Measurements from ENCODE around the gene RALGAPA2.

Gene RALGAPA2

GRCh38 chr20:20414640-20415220 lies 297.7 kb downstream of the RALGAPA2 start:
- DNase-seq: no peak
- no peak for TF ChIP-seq POLR2A (IDR thresholded peaks at IDR 0.05; ENCODE audit: low read length)
- no peak for TF ChIP-seq GATA1 (IDR thresholded peaks at IDR 0.05; ENCODE audit: low read depth, low read length)

DNA sequence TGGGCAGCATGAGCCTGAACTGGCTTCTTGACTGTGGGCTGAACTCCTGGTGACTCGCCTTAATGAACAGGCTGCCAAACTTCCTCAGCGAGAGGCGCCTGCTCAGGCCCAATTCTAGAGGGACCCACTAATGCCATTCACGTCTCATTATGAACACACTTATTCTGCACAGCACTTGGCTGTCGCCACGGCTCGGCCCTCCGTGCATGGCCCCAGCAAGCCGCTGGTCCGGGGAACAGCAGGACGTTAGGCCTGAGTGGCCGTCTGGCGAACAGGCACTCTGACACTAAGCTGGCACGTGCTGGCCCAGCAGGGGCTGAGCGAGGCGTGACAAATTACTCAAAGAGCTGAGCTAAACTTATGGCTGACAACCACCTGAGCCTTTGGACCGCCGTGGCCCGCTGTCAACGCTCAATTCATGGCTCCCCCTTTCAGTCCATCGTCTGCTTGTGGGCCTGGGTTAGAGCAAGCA lies 298.6 kb downstream of the RALGAPA2 start:
- TF ChIP-seq GATA1 (IDR thresholded peaks at IDR 0.05; ENCODE audit: low read depth, low read length) (no peak), POLR2A (IDR thresholded peaks at IDR 0.05; ENCODE audit: low read length) (no peak)
- DNase-seq: no peak

GRCh38 chr20:20412750-20413149 lies 299.7 kb downstream of the RALGAPA2 start:
- DNase-seq: no peak
- TF ChIP-seq POLR2A (IDR thresholded peaks at IDR 0.05; ENCODE audit: low read length) (no peak), GATA1 (IDR thresholded peaks at IDR 0.05; ENCODE audit: low read depth, low read length) (no peak)

- TF ChIP-seq GATA1 (IDR thresholded peaks at IDR 0.05; ENCODE audit: low read depth, low read length) (no peak), POLR2A (IDR thresholded peaks at IDR 0.05; ENCODE audit: low read length) (no peak)
- no peak for DNase-seq
Measured at GRCh38 chr20:20411836-20412235, 300.6 kb downstream of the RALGAPA2 start.

GRCh38 chr20:20411402-20411801 lies 301.0 kb downstream of the RALGAPA2 start:
- DNase-seq: no peak
- TF ChIP-seq GATA1 (IDR thresholded peaks at IDR 0.05; ENCODE audit: low read depth, low read length) (no peak), POLR2A (IDR thresholded peaks at IDR 0.05; ENCODE audit: low read length) (no peak)

GRCh38 chr20:20410678-20411077 lies 301.8 kb downstream of the RALGAPA2 start:
- no peak for TF ChIP-seq POLR2A (IDR thresholded peaks at IDR 0.05; ENCODE audit: low read length)
- TF ChIP-seq GATA1 (IDR thresholded peaks at IDR 0.05; ENCODE audit: low read depth, low read length): no peak
- DNase-seq: peak; percentile 31 to 62

DNA sequence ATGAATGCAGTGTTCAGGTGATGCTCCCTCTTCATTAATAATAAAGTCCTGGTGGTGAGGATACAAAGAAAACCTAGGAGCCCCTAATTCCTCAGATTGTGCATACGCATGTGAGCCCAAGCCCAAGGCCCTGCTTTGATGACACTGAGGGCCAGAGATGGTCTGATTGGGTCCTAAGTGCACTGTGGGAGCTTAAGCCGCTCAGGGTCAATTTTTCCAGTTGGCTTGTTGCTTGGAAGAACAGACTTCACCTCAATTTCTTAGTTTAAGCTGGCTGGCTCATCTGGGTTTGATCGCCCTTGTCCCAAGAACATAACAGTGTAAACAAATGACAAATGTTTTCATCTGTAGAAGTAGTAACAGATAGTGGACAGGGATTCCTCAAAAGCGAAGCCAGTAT lies 303.1 kb downstream of the RALGAPA2 start:
- DNase-seq: no peak
- no peak for TF ChIP-seq POLR2A (IDR thresholded peaks at IDR 0.05; ENCODE audit: low read length)
- no peak for TF ChIP-seq GATA1 (IDR thresholded peaks at IDR 0.05; ENCODE audit: low read depth, low read length)

DNA sequence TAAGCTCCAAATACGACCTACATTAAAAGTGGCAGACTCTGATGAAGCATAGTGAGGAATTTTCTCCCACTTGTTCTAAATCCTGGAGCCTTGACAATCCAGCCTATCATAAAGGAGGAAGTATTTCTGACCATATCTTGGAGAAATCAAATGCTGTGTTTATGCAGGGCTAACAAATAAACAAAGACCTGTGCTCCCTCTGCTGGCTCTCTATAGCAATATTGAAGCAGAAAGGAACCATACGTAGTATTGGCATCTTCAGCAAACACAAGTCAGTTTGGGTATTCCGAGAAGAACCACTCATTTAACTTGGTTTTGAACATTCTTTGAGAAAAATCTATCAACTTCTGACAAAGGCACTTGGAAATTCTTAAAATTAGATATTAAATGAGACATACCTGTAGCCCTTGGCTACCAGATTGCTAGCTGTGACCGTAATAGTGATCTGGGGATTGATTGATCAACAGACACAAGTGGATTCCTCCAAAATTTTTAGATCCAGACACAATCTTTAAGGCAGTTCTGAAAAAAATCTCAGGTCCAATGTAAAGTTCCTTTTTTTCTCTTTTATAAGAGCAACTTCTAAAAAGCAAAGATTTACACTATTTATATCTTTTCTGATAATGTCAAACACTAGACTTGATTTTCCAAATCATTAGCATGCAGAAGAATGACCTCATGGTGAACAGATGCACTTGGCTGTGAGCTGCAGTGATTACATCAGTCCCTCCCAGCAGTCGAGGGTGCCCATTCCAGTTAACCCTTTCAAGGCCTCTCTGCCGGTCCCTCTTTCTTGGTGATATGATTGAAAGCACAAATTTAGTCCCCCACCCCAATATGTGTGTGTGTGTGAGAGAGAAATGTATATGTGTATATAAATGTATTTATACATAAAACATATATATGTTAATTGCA lies 304.3 kb downstream of the RALGAPA2 start:
- peak in 1 of 2 experiments; percentile 2 for DNase-seq
- TF ChIP-seq GATA1 (IDR thresholded peaks at IDR 0.05; ENCODE audit: low read depth, low read length) (no peak), POLR2A (IDR thresholded peaks at IDR 0.05; ENCODE audit: low read length) (no peak)

DNA sequence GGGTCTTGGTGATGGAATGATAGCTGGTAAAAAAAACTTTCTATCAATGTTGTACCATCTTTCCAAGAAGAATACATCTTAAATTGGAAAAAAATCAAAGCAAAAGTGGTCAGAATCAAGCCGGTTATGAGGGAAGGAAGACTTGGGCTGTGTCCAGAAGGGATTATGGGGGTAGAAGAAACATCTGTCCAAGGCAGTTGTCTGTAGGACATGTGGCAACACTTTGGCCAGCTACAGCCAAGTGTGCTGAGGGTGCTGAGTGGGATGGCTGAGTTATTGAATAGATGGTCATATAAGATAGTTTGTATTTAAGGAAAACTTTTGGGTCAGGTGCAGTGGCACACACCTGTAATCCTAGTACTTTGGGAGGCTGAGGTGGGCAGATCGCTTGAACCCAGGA lies 306.1 kb downstream of the RALGAPA2 start:
- DNase-seq: no peak
- no peak for TF ChIP-seq GATA1 (IDR thresholded peaks at IDR 0.05; ENCODE audit: low read depth, low read length)
- TF ChIP-seq POLR2A (IDR thresholded peaks at IDR 0.05; ENCODE audit: low read length): no peak

DNA sequence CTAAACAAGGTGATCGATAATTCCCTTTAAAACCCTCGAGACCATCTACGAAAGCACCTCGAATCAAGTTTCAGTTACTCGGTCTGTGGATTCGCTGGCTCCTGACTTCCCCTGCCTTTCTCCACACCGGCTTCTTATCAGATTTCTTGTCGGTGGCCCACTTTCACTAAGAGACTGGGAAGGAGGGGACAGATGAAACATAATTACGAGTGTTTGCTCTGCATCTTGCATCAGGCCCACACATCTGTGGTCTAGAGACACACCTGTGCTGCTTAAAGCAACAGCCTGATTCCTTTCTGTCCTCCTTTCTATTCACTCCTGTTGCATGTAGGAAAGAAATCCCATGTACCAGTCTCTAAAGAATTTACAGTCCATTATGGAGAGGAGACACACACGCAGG lies 306.8 kb downstream of the RALGAPA2 start:
- DNase-seq: no peak
- no peak for TF ChIP-seq POLR2A (IDR thresholded peaks at IDR 0.05; ENCODE audit: low read length)
- TF ChIP-seq GATA1 (IDR thresholded peaks at IDR 0.05; ENCODE audit: low read depth, low read length): no peak

GRCh38 chr20:20404633-20405032 lies 307.8 kb downstream of the RALGAPA2 start:
- no peak for TF ChIP-seq GATA1 (IDR thresholded peaks at IDR 0.05; ENCODE audit: low read depth, low read length)
- TF ChIP-seq POLR2A (IDR thresholded peaks at IDR 0.05; ENCODE audit: low read length): no peak
- no peak for DNase-seq

DNA sequence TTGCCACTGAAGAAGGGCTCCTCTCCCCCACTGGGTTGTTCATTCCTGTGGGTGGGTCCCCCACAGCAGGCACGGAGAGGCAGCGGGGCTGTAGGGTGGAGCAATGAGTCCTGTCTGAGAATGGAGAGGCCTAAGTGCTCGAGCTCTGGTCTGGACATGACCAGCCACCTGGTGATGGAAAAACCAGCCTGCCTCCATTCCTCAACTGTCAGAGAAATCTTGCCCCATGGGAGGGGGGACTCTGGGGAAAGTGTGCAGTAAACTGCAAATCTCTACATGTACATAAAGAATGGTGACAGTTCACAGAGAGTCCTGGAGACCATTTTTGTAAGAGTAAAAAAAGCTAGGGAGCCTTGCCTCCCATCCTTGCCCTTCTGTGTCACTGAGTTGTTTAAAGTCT lies 310.5 kb downstream of the RALGAPA2 start:
- DNase-seq: no peak
- TF ChIP-seq GATA1 (IDR thresholded peaks at IDR 0.05; ENCODE audit: low read depth, low read length) (no peak), POLR2A (IDR thresholded peaks at IDR 0.05; ENCODE audit: low read length) (no peak)

GRCh38 chr20:20399531-20400500 lies 312.6 kb downstream of the RALGAPA2 start:
- TF ChIP-seq GATA1 (IDR thresholded peaks at IDR 0.05; ENCODE audit: low read depth, low read length): no peak
- no peak for TF ChIP-seq POLR2A (IDR thresholded peaks at IDR 0.05; ENCODE audit: low read length)

DNA sequence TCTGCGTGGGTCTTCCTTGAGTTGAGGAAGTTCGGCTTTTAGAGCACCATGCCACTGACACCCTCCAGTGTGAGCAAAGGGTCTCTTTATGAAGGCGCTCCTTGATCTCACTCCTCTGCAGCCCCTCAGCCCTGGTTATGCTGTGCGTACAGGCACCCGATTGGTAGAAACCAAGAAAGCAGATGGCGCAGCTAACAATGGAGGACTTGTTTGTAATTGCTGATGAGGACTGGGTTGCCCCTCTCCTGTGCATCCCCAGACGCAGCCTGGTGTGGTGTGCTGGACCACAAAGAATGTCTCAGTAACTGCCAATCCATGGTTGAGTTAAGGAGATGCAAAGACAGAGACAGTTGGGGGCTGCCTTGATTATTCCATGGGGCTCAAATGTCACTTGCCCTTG lies 314.3 kb downstream of the RALGAPA2 start:
- TF ChIP-seq GATA1 (IDR thresholded peaks at IDR 0.05; ENCODE audit: low read depth, low read length) (no peak), POLR2A (IDR thresholded peaks at IDR 0.05; ENCODE audit: low read length) (no peak)
- no peak for DNase-seq

More at GRCh38 chr20:20399531-20400500, 312.6 kb downstream of the RALGAPA2 start:
- DNase-seq: no peak
